Stimulated activated CD8-positive, alpha-beta memory T cell treated with anti-CD3 and anti-CD28 coated beads, Interleukin-7, amount 100 ng/mL, for 48 hours (primary cell): ENCODE results near the gene HEATR5B.
"Not testable (repeated sequence)": the region's sequence is repeated elsewhere in the genome, so short reads cannot be mapped to it uniquely, and the experiment has no call there.

Experiments used
- DNase-seq, 2 donors: peaks; one replicate each; pipeline ENCODE4 v3.0.0-alpha.2; 2020; ENCODE audit warnings: low read depth in 1 of 2; ENCODE audit errors: extremely low read depth in 1 of 2

HEATR5B gene

DNA sequence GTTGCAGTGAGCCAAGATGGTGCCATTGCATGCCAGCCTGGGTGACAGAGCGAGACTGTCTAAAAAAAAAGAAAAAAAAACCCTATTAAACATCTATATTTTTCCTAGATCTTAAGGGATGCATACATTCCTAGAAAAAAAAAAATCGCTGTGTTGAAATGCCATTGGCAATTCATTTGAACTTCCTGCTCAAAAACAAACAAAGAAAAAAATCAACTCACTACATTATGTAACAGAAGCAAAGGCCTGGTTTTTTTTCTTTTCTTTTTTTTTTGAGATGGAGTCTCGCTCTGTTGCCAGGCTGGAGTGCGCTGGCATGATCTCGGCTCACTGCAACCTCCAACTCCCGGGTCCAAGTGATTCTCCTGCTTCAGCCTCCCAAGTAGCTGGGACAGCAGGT lies 96.2 kb downstream of the HEATR5B start:
- no peak for DNase-seq

DNA sequence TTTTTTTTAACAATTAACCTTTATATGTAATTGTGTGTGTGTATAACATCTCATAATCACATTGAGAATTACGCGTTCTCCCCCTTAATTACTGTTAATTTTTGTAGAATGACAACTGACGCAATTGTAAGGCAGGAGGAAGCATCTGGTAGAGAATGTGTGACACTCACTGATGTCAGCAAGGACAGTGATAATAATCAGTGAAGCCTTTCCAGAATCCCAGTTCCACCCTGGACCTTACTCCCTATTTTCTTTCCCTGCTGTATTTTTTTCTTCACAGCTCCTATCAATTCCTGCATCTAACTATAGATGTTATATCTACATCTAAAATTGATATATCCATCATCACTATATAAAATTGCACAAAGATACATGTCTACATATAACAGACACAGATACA lies 101.7 kb downstream of the HEATR5B start:
- DNase-seq, result no peak

DNA sequence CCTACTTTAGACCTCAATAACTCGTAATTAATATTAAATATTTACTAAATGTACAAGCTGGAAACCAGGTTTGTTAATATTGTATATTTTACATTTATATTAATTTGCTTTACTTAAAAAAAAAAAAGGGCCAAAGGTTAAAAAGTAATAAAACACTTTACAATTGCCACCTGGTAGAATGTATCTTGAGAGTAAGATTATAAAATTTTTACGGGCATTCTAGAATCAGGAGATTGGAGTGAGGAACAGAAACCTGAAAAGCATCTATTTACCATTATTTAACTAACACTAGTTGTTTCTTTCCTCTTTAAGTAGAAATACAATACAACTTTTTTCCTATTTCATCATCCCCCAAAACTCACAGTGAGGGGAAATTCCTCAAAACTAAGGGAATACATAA lies 102.3 kb downstream of the HEATR5B start:
- DNase-seq, result no peak

DNA sequence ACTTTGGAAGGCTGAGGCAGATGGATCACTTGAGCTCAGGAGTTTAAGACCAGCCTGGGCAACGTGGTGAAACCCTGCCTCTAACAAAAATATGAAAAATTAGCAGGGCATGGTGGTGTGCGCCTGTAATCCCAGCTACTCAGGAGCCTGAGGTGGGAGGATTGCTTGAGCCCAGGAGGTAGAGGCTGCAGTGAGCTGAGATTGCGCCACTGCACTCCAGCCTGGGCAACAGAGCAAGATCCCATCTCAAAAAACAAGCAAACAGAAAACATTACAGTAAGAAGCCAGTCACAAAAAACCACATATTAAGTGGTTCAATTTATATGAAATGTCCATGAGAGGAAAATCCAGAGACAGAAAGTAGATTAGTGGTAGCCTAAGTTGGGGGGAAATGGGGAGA lies 105.2 kb downstream of the HEATR5B start:
- not testable (repeated sequence) for DNase-seq

DNA sequence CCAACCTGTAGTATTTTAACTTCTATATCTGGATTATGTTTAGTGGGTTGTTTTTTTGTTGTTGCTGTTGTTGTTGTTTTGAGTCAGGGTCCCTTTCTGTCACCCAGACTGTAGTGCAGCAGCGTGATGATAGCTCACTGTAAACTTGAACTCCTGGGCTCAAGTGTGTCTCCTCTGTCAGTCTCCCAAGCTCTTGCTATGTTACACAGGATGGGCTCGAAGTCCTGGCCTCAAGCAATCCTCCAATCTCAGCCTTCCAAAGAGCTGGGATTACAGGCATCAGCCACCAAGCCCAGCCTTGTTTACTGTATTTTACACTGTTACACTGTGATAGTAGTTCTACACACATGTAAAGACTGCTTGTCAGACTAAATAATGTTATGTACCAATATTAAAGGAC lies 108.1 kb downstream of the HEATR5B start:
- no peak for DNase-seq

DNA sequence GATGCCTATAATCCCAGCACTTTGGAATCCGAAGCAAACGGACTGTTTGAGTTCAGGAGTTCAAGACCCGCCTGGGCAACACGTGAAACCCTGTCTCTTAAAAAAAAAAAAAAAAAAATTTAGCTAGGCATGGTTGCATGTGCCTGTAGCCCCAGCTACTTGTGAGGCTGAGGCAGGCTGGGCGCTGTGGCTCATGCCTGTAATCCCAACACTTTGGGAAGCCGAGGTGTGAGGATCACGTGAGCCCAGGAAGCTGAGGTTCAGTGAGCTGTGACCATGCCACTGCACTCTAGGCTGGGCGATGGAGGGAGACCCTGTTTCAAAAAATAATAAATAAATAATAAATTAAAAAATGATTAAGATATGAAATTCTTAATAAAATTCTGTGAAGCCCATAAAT lies 108.9 kb downstream of the HEATR5B start:
- DNase-seq, result no peak

DNA sequence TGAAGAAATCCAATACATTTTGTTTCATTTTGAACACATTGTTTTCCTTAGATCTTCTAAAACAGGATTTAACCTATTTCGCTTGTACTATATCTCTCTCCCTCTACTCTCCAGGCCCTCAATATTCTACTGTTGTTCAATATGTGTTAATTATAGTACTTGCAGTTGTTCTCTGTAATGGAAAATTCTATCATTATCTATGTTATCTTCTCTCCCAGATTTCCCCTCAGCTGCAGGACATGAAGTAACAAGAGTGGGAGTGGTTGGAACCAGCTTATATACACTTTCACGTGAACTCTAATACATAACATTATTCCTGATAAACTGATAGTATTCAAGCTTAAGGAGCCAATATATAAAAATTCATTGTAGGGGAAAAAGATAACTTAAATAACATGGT lies 110.9 kb downstream of the HEATR5B start:
- DNase-seq, result no peak

DNA sequence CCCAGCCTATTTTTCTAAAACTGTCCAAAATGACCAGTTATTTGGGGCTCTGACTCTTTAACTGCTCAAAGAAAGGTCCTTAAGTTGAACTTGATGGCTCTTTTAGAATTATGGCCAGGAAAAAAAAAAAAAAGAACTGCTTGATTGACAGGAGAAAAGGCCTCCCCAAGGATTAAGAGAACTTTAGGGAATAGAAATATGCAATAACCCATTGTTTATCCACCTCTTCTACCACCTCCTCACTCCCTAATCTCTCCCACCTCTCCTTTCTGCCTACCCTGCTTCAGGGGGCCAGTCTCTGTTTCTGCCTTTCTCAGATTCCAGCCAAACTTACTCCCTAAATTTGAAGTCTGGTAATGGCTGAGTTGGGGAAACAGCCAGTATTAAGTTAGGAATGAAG lies 112.2 kb downstream of the HEATR5B start:
- DNase-seq, result no peak

DNA sequence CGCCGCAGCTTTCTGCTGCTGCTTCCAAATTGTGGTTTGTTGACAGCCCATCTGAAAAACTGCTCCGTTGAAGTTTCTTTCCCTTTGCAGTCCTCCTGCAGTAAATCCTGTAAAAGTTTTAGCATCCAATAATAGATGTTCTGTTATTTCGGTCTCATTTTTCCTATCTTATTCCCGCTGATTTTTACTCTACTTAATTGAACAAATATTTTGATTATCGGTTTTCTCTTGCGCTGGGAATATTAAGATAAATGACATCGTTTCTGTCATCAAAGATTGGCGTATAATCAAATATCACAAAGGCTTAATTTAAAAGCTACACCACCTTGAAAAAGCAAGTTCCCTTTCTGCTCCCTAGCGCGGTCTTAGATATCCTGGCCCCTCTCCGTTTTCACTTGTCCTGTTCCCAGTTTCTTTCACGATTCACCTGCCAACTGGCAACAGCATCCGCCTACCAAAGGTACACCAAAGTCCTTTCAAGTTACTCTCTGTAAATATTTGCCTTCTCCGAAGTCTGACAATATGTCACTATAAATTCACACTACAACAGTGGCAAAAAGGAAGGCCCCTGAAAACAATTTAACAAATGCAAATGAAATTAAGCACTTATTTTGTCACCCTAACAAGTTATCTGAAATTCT lies 116.8 kb downstream of the HEATR5B start:
- no peak for DNase-seq

DNA sequence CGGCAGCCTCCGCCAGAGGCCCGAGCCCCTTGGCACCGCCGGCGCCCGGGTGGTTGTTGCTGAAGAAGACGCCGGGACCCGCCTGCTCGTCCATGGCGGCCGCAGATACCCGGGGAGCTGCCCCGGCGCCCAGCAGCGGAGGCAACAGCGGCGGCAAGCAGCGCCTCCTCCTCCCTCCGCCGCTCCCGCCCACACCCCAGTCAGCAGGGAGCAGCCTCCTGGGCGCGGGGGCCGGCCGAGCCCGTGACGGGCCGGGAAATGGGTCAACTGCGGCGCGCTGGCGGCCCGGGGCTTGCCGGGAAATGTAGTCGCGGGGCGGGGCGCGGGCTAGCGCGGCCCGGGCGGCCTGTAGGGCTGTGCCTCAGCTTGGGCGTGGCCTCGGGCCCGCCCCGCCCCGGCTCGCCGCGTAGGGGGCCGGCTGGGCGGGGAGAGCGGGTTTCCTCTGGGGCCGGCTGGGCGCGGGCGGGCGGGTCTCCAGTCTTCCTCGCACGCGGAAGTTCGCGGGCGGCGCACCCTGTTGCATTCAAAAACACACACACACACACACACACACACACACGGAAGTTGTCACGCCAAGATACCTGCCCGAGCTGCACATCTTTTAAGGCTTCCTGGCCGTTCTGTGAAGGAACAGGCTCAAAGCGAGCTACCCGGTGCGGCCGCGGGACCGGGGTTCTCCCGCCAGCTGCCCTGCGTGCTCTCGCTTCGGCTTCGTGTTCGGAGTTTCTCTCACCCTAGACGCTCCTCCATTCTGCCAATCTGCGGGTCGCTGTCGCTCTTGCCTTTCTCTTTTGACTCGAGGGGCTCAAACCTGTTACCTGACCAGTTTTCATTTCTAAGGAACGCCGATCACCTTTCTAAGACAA lies 117.6 kb downstream of the HEATR5B start, which contains the start of gene STRN:
Gene STRN (minus strand): TSS at position 167 of the 866 bp plus-strand sequence. CDS start 73 bp downstream, at position 94.
- peak; percentile 91 to 99 for DNase-seq

DNA sequence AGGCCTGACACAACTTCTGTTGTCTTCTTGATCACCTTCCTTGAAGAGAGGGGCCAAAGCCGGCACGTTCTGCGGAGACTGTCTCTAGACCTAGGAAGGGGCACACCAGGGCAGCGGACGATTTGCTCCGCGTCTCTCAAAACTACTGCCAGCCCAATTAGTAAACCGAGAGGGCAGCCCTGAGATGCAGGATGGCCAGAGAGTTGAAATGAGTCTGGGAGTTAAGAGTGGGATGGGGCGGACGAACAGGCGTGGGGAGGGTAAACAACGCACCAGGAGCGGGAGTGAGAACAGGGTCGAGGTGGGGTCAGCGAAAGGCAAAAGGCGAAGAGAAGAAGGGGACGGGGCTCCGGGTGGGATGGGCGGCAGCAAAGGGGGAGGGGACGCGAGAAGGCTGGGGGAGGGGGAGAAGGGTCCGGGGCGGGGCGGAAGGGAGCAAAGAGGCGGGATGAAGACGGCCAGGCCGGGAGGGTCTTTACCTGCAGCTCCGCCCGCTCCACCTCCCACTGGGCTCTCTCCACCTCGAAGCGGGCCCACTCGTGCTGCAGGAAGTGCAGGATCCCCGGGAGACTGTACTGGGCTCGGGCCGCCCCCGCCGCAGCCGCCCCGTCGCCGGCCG lies 118.3 kb downstream of the HEATR5B start:
- DNase-seq, result peak; percentile 1 to 6

DNA sequence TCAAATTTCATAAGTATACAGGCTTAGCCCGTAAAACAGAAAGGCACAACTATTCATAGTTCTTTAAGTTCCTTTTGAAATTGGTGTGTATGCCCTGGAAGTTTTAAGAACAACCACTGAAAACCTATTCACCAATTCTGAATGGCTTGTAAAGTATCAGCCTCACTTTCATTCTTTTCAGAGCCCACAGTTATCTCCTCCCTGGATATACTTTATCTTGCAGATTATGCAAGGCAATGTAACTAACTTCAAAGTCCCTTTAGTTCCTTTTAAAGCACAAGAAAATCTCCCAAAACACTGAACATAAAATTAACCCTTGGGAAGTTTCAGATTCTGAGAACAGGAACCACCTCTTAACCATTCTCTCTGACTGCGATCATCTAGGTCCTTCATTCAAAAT lies 119.0 kb downstream of the HEATR5B start:
- no peak for DNase-seq

DNA sequence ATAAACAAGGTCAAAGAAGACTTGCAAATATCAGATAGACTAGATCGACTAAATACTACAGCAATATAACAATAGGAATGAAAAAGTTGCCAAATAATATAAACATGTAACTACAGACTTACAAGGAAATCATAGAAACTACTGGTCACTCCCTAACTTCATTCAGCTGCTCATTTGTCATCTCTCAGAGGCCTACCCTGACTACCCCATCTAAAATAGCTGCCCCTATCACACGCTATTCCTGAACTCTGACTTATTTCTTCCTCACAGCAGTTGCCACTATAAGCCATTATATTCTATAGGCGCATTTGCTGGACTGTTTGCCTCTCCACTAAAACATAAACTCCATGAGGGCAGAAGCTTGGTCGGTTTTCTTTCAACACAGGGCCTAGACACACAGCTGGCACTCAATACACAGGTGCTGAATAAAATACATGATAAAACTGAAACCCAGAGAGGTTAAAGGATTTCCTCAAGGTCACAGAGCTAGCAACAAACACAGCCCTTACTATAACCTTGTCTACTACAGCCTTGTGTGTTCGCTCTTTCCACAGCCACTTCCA lies 119.6 kb downstream of the HEATR5B start:
- no peak for DNase-seq

DNA sequence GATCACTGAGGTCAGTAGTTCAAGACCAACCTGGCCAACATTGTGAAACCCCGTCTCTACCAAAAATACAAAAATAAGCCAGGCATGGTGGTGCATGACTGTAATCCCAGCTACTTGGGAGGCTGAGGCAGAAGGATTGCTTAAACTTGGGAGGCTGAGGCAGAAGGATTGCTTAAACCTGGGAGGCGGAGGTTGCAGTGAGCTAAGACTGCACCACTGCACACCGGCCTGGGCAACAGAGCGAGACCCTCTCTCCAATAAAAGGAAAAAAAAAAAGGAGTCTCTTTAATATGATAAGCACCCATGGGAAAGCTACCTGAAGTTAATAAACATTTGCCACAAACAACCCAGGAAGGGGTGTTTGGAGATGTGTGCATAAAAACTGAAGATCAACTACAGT lies 120.4 kb downstream of the HEATR5B start:
- no peak for DNase-seq

DNA sequence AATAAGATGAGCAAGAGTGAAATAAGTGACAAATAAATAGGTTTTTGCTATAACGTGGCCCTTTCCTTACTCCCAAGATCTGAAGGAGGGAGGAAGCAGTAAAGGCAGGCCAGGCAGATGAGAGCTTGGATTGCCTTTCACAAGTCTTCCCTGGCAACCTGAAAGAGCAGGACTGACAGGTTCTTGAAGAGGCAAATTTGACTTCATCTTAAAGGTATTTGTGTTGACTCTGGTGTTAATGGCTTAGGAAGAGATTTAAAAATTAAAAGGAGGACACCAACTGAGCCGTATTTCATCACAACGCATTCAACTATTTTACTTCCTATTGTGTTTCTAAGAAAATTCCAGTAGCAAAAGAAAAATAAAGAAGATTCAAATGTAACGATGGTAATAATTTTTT lies 121.1 kb downstream of the HEATR5B start:
- no peak for DNase-seq

DNA sequence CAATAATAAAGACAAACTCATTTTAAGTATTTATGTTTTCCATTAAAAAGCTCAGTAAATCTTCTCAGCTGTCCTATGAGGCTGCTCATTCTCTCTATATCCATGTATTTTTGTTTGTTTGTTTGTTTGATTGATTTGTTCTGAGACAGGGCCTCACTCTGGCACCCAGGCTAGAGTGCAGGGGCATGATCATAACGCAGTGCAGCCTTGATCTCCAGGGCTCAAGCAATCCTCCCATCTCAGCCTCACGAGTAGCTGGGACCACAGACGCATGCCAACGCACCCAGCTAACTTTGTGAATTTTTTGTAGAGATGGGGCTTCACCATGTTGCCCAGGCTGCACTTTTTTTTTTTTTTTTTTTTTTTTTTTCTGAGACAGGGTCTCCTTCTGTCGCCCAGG lies 123.4 kb downstream of the HEATR5B start:
- no peak for DNase-seq

DNA sequence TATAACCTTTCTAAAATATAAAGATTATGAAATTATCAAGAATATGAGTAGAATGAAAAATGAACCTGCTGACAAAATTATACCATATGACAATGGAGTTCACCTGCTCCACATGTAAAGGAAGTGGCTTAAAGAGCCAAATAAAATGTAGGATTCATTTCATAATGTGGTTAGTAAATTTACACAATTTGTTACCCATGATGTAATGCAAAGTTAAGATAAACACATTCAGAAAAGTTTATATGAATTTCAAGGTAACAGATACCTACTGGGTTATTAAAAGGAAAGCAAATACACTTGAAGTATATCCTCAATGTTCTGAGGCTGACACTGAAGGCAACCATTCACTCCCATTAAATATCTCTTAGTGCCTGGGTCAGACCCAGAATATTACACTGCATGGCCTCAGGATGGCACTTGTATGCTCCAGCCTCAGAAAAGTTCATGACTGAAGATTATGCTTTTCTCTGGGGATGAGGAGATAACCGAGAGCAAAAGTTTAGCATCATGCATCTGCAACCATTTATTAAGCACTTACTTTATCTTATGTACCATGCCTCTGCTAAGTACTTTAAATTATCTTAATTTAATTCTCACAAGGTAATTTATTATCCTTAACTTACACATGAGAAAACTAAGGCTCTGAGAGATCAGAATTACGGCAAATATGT lies 124.0 kb downstream of the HEATR5B start:
- no peak for DNase-seq

DNA sequence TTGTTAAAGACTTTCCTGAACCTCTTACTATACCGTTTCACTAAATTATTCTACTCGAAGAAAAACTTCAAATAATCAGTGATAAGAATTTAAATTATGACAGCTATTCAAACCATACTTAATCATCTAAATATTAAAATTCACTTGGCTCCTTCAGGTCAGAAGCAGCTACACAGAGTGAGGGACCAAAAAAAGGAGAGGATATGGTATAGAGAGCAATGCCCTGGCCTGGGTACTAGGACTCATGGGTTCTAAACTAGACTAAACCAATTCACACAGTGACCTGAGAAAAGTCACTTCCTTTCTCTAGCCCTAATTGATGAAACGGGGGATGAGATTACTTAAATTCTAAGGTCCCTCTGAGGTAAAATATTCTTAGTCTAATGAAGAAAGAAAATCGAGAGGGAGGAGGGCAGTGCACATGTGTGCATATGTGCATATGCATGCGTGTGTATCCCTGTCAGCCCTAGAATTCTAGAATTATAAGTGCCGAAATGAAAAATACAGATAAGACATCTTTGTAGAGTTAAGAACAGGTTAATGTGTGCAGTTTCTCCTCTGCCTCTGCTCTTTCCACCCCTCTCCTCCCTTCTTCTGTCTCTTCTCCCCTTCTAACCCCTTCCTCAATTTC lies 129.1 kb downstream of the HEATR5B start:
- no peak for DNase-seq

DNA sequence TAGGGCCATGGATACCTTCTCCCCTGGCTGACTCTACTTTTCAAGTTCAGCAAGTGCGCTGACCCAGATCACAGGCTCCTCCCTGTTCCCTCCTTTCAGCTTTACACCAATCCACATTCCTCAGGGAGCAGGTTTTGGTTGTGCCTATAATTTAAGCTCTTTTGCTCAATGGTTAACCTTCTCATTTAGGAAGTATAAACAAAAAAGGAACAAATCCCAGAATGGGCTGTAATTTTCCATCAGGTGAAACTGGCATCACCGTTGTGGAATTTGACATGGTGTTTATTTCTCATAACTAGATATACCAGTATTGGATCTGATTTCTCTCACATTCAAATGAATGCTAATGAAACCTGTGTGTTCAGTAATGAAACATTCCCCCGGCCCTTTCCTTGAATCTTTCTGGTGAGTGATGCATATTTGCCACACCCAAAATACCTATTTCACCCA lies 131.4 kb downstream of the HEATR5B start:
- DNase-seq, result no peak

DNA sequence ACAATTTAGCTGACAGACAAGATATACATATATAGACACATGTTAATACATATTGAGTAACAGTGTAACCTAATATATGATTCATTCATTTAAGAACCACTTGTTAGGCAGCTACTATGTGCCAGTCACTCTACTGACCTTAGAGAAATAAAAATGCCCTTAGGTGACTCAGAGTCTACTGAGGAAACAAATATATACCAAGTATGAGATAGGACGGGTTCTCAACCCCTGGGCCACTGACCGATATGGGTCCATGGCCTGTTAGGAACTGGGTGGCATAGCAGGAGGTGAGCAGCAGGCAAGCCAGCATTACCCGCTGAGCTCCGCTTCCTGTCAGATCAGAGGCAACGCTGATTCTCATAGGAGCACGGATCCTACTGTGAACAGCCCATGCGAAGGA lies 132.6 kb downstream of the HEATR5B start:
- DNase-seq, result no peak
